H1 (cell line): Measurements from ENCODE around the gene DESI1. TPM values are rescaled to one million over a fixed set of nuclear protein-coding genes. Genes with fewer than 3 reads are reported as not detected.

Experiments used
- RFX5 ChIP-seq: IDR thresholded peaks from 2 replicates; pipeline ENCODE4 v1.6.1; 2011; ENCODE audit warnings: low read depth, low read length, improper control_type of control experiment, borderline replicate concordance
- polyA plus RNA-seq, 7 experiments: library from polyadenylated mRNA; depleted of rRNA in 3 of 7; stranded (reverse) in 5 of 7; unstranded in 2 of 7; fragments of >200 nt in 5 of 7; fragments of 200-250 nt in 2 of 7; gene quantifications; 1 replicate in 5 of 7; 2 replicates in 1 of 7; 4 replicates in 1 of 7; pipeline versions ENCODE4 v1.2.1 to v1.2.3, GENCODE V29; 2011 to 2013; ENCODE audit warnings: missing spikeins in 2 of 7, mixed read lengths in 2 of 7
- total RNA-seq: library from RNA; stranded (reverse); fragmentation: NEBNext Ultra II Directional; extraction: Animal tissue kit (Norgen Biotek cat#: 25700); gene quantifications from 2 replicates; pipeline ENCODE4 v1.2.1, GENCODE V29; 2021
- TF ChIP-seq, protein P1 (sequence below), 3 experiments: IDR thresholded peaks; 1 replicate in 2 of 3; 2 replicates in 1 of 3; pipeline versions ENCODE4 v1.5.1 to v1.6.1; 2011; ENCODE audit warnings: low read length in 3 of 3, mild to moderate bottlenecking in 3 of 3, inconsistent platforms in 2 of 3, low read depth in 1 of 3, moderate library complexity in 1 of 3; ENCODE audit not compliant: insufficient read depth in 1 of 3; ENCODE audit errors: control extremely low read depth in 1 of 3

DESI1 gene
- total and polyA plus RNA-seq, 2 of the 8 experiments (the other 6 are each of a cell fraction or from before 2014, with no cell fraction given) = 27.6 to 34.3 TPM

DNA sequence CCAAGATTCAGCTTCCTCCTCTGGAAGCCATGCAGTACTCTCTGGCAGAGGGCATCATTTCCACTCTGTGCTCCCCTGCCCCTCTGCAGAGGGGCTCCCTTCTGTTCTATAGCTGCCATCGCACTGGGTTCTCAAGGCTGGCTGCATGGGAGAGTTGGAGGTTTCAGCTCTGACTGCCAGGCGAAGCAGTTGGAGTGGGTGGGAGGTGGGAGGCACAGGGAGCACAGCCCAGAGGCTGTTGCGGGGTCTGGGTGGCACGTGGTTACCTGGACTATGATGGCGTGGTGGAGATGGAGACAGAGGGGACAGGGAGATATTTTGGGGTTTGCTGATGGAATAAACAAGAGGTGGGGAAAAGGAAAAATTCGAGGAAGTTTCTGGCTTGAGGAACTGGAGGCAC lies 36.0 kb downstream of the DESI1 start (continued):
- TF ChIP-seq, protein P1, sequence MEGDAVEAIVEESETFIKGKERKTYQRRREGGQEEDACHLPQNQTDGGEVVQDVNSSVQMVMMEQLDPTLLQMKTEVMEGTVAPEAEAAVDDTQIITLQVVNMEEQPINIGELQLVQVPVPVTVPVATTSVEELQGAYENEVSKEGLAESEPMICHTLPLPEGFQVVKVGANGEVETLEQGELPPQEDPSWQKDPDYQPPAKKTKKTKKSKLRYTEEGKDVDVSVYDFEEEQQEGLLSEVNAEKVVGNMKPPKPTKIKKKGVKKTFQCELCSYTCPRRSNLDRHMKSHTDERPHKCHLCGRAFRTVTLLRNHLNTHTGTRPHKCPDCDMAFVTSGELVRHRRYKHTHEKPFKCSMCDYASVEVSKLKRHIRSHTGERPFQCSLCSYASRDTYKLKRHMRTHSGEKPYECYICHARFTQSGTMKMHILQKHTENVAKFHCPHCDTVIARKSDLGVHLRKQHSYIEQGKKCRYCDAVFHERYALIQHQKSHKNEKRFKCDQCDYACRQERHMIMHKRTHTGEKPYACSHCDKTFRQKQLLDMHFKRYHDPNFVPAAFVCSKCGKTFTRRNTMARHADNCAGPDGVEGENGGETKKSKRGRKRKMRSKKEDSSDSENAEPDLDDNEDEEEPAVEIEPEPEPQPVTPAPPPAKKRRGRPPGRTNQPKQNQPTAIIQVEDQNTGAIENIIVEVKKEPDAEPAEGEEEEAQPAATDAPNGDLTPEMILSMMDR (IDR thresholded peaks at IDR 0.05; ENCODE audit: control extremely low read depth in 1 of 3, insufficient read depth in 1 of 3, low read depth in 1 of 3, low read length in 3 of 3) = no peak
- TF ChIP-seq RFX5 = no peak
